ENCODE measurements around the gene SLC66A1.

SLC66A1 gene

DNA sequence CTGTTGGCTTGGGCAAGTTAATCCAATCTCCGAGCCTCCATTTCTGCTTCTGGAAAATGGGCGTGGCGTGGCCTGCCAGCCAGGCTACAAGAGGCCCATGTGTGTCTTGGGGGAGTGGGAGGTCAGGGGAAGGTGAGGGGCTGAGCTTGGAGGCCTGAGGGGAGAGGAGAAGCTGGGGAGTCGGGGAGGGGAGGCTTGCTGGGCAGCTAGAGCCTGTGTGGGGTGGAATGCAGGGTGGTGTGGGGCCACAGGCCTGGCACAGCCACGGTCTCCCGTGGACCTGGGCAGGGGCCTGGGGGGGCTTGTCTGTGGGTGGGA lies 14.6 kb downstream of the SLC66A1 start:
- DNase-seq, result no peak

DNA sequence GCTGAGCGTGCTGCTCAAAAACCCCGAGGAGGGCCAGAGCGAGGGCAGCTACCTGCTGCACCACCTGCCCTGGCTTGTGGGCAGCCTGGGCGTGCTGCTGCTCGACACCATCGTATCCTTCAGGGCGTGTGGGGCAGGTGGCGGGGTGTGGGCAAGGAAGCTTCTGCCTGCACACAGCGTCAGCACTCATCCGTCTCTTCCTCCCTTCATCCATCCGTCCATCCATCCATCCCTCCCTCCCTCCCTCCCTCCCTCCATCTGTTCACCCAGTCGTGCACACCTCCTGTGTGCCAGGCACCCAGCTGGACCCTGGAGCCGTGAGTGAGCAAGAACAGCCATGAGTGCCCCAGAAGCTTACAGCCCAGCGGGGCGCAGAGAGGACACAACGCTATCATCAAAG lies 15.2 kb downstream of the SLC66A1 start:
- DNase-seq, result no peak

DNA sequence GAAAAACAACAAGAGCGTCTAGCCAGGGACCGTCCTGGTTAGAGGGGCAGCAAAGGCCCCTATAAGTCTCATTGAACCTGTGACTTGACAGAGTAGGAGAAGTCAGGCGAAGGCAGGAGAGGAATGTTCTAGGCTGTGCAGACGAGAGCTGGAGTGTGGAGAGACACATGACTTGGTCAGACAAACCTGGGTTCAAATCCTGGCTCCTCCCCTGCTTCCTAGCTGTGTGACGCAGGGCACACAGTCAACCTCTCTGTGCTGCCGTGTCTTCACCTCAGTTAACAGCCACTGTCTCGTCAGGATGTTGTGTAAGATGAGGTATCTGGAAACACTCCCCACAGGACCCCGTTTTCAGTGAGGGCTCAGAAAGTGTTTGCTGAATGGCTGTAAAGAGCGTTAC lies 15.6 kb downstream of the SLC66A1 start:
- DNase-seq, result no peak

- no peak for DNase-seq
These were observed 16.4 kb downstream of the SLC66A1 start for GRCh38 chr1:19328486-19328885.

GRCh38 chr1:19329188-19329587 lies 17.1 kb downstream of the SLC66A1 start:
- DNase-seq, result no peak

- DNase-seq, result no peak
These were observed 17.5 kb downstream of the SLC66A1 start for GRCh38 chr1:19329611-19330010.

- DNase-seq, result no peak
These were observed 18.5 kb downstream of the SLC66A1 start for GRCh38 chr1:19330449-19331135.

- DNase-seq, result no peak
These were observed 19.2 kb downstream of the SLC66A1 start for GRCh38 chr1:19331262-19331878.

- no peak for DNase-seq
These were observed 20.7 kb downstream of the SLC66A1 start for GRCh38 chr1:19332832-19333231.

DNA sequence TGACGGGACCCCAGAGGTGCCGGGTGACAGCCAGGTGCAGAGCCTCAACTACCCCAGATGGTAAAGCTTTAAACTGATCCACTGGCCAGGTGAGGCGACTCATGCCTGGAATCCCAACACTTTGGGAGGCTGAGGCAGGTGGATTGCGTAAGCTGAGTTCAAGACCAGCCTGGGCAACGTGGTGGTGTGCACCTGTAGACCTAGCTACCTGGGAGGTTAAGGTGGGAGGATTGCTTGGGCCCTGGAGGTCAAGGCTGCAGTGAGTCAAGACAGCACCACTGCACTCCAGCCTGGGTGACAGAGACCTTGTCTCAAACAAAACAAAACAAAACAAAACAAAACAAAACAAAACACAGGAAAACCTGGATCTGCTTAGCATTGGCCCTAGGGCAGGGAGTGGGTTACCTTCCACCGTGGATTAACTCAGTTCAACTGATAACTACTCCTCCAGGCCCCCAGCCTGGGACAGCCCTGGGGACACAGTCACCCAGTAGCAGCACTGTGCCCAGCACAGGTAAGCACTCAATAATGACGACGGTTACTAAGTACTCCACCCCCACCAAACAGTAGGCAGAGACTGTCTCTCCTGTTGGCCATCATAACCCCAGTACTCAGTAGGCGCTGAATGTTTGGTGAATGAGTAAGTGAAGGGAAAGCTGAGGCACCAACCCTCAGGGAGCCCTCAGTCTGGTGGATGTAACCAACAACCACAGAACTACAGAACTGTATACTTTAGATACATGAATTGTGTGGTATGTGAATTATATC lies 21.6 kb downstream of the SLC66A1 start:
- DNase-seq, result no peak

GRCh38 chr1:19336543-19336942 lies 24.4 kb downstream of the SLC66A1 start:
- no peak for DNase-seq

GRCh38 chr1:19337289-19337688 lies 25.2 kb downstream of the SLC66A1 start:
- no peak for DNase-seq

- no peak for DNase-seq
These were observed 26.2 kb downstream of the SLC66A1 start for GRCh38 chr1:19338323-19338762.

- DNase-seq, result no peak
These were observed 27.2 kb downstream of the SLC66A1 start for GRCh38 chr1:19339214-19339861.

DNA sequence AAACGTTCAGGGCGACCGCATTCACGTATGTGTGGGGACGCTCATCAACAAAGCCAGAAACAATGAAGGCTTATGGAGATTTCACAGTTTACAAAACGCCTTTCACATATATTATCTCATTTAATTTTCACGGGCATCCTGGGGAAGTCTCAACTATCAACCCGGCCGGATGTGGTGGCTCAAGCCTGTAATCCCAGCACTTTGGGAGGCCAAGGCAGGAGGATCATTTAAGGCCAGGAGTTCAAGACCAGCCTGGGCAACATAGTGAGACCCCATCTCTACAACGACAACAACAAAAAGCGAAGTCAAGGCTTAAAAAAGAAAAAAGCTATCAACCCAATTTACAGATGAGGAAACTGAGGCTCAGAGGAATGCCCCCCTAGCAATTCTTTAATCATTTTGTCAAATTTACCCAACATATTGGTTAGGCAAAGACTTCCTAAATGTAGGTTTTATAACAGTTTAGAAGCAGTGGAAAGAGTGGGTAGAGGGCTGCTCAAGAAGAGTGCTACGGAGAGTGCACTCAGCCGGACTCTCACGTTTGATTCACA lies 28.3 kb downstream of the SLC66A1 start:
- DNase-seq, result no peak

GRCh38 chr1:19341201-19342061 lies 29.3 kb downstream of the SLC66A1 start:
- DNase-seq, result no peak

- no peak for DNase-seq
These were observed 30.1 kb downstream of the SLC66A1 start for GRCh38 chr1:19342062-19342750.

DNA sequence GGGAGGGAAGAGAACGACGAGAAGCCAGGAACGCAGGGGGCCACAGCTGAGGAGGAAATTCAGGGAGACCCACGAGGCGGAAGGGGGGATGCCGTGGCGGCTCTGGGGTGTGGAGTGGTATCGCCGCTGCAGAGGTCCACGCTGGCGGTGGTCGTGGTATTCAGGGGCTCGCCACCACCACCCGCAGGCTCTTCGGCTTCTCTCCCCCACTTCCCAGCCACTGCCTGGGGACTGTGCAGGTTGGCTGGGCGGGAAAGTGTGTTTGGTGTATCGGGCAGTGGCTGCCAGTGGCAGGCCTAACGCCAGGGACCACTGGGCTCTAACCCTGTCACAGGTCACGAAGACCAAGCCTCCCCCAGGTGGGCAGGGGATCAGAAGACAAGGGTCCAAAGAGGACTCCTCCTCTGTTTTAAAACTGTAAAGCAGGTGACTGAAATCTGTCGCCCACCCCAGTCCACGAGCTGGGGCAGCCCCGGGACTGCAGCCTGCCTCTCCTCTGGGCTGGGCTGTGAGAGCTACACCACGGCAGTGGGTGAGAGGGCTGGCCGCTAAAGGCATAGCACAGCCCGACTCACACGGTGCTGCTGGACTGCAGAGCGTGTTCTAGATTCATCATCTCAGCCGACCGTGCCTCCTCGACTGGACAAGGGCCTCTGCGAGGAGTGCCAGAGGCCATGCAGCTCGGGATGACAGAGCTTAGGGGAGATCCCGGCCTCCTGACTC lies 30.9 kb downstream of the SLC66A1 start:
- no peak for DNase-seq

DNA sequence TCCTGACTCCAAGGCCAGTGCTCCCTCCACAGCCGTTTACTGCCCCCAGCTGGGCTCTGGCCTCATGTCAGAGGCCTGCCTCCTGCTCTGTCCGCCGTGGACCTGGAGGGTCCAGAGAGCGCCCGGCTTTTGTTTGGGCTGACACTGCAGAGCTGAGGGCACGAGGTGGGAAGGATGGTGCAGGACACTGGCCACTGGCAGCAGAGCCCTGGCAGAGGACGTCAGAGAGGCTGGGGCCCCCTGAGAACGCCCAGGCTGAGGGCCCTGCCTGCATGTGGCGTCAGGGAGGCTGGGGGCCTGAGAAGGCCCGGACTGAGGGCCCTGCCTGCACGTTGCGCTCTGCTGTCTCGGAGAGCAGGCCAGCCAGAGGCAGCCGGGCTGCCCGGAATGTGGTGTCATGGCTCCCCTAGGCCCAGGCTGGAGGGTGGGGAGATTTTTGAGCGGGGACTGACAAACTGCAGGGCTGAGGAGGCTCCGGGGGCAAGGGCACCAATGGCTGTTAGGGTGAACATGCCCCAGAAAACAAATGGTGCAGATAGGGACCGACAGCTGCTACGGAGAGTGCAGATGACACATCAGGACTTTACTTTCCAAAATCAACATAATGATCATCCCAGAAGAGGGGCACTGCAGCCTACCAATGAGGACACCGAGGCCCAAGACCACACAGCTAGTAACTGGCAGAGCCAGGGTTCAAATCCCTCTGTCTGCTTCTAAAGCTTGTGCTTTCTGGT lies 31.7 kb downstream of the SLC66A1 start:
- no peak for DNase-seq

- DNase-seq, result peak; percentile 25 to 33
These were observed 32.3 kb downstream of the SLC66A1 start for GRCh38 chr1:19344372-19344810.
